PC-9 (cell line): Measurements from ENCODE around the gene MBOAT2. TPM values are rescaled to one million over a fixed set of nuclear protein-coding genes. Genes with fewer than 3 reads are reported as not detected.

ENCODE experiments used
- BruUV-seq: library from RNA; stranded (reverse); fragments of 400-500 nt; replicated peaks from 2 replicates; lab custom pipeline; 2021; lab: Mats Ljungman, UMichigan
- CTCF ChIA-PET: fragments of 300-600 bp; sonication (Branson Sonifier 250); formaldehyde crosslinking; loops from one replicate; lab custom pipeline; 2022; ENCODE audit warnings: antibody characterized with exemption; lab: Charles Lee
- POLR2A ChIA-PET: fragments of 300-600 bp; sonication (Branson Sonifier 250); formaldehyde crosslinking; loops from one replicate; lab custom pipeline; 2022; ENCODE audit warnings: antibody characterized with exemption; ENCODE audit not compliant: unreplicated experiment; lab: Charles Lee
- DNase-seq, 2 experiments: peaks; one replicate each; pipeline versions ENCODE4 v3.0.0 to v3.0.0-alpha.2; 2015 to 2022; ENCODE audit warnings: mixed read lengths in 1 of 2
- H2AFZ ChIP-seq: fragments of 200-600 bp; sonication (generic); 2 replicates; pipeline ENCODE4 v1.8.1; 2017; ENCODE audit warnings: antibody characterized with exemption
- H3F3A ChIP-seq: fragments of 200-600 bp; sonication (generic); 2 replicates; pipeline ENCODE4 v1.8.1; 2017; ENCODE audit warnings: antibody characterized with exemption, mild to moderate bottlenecking, low read depth; ENCODE audit not compliant: insufficient read depth
- H3K27ac ChIP-seq: fragments of 200-600 bp; sonication (generic); 2 replicates; pipeline ENCODE4 v1.6.1; 2016; ENCODE audit warnings: mixed run types
- H3K27me3 ChIP-seq: fragments of 200-600 bp; sonication (generic); 2 replicates; pipeline ENCODE4 v1.6.1; 2016; ENCODE audit warnings: low read depth, mixed run types; ENCODE audit not compliant: insufficient read depth
- H3K36me3 ChIP-seq: fragments of 200-600 bp; sonication (generic); 2 replicates; pipeline ENCODE4 v1.6.1; 2016; ENCODE audit warnings: low read depth, mixed run types
- H3K4me1 ChIP-seq: fragments of 200-600 bp; sonication (generic); replicated peaks from 2 replicates; pipeline ENCODE4 v1.6.1; 2016; ENCODE audit warnings: mixed run types; ENCODE audit not compliant: insufficient read depth
- H3K4me2 ChIP-seq: fragments of 200-600 bp; sonication (generic); 2 replicates; pipeline ENCODE4 v1.6.1; 2017; ENCODE audit warnings: mixed run types
- H3K4me3 ChIP-seq: fragments of 200-600 bp; sonication (generic); 2 replicates; pipeline ENCODE4 v1.6.1; 2016; ENCODE audit warnings: mixed run types
- H3K79me2 ChIP-seq: fragments of 200-600 bp; sonication (generic); 2 replicates; pipeline ENCODE4 v1.6.1; 2017; ENCODE audit warnings: low read depth, mixed run types
- H3K9me2 ChIP-seq: fragments of 200-600 bp; sonication (generic); 2 replicates; pipeline ENCODE4 v1.8.1; 2017; ENCODE audit warnings: mild to moderate bottlenecking; ENCODE audit not compliant: insufficient read depth
- H3K9me3 ChIP-seq: fragments of 200-600 bp; sonication (generic); 2 replicates; pipeline ENCODE4 v1.8.1; 2016; ENCODE audit warnings: low read depth; ENCODE audit not compliant: insufficient read depth
- H4K20me1 ChIP-seq: fragments of 200-600 bp; sonication (generic); 2 replicates; pipeline ENCODE4 v1.8.1; 2017; ENCODE audit not compliant: insufficient read depth
- CTCF ChIP-seq: fragments of 200-600 bp; sonication (generic); conservative IDR thresholded peaks from 2 replicates; pipeline ENCODE4 v1.6.1; 2017; ENCODE audit warnings: mixed run types, antibody characterized with exemption, mild to moderate bottlenecking, moderate library complexity
- EZH2 ChIP-seq: fragments of 200-600 bp; sonication (generic); IDR thresholded peaks from 2 replicates; pipeline ENCODE4 v1.8.0; 2017; ENCODE audit warnings: antibody characterized with exemption, low read depth
- intact Hi-C: fragments of 100-400 bp; cut with micrococcal nuclease; formaldehyde crosslinking; loops from one replicate; pipeline ENCODE4 v1.10.0; 2022; ENCODE audit not compliant: unreplicated experiment
- total RNA-seq: library from RNA; stranded (reverse); gene quantifications from 2 replicates; pipeline ENCODE4 v1.2.3, GENCODE V29; 2021

MBOAT2 gene
- total RNA-seq, 1 experiment from 2014 or later, result 57.7 TPM

- Histone ChIP-seq H3K36me3 (no peaks in the 10 kb centered on the region), H3K4me3 (no peak overlapping the region), H3K79me2 (peaks cover 13% of the 10 kb centered on the region; the same call in 1 of the 2 replicates), H3K27me3 (no peaks in the 10 kb centered on the region), H3K9me2 (no peaks in the 10 kb centered on the region), H3K4me2 (no peak overlapping the region), H2AFZ (no peak overlapping the region), H3K4me1 (peaks cover 13% of the 10 kb centered on the region), H4K20me1 (no peaks in the 10 kb centered on the region), H3F3A (no peaks in the 10 kb centered on the region), H3K27ac (no peak overlapping the region), H3K9me3 (no peaks in the 10 kb centered on the region)
- CTCF ChIA-PET, result no interaction called here
- POLR2A ChIA-PET, result no interaction called here
- intact Hi-C loops, result no loop called here
- TF ChIP-seq CTCF (no peak), EZH2 (no peak)
- DNase-seq, result no peak
- BruUV-seq, result no TSS peak
Observed at GRCh38 chr2:8835279-8835678, 168.2 kb downstream of the MBOAT2 start.

- Histone ChIP-seq H3K9me2 (no peaks in the 10 kb centered on the region), H3K9me3 (no peaks in the 10 kb centered on the region), H3K79me2 (peaks cover 13% of the 10 kb centered on the region; the same call in 1 of the 2 replicates), H3K4me3 (no peak overlapping the region), H3K4me2 (no peak overlapping the region), H4K20me1 (no peaks in the 10 kb centered on the region; the same call in 1 of the 2 replicates), H3K27ac (no peak overlapping the region), H3F3A (no peaks in the 10 kb centered on the region), H3K36me3 (no peaks in the 10 kb centered on the region), H3K4me1 (peaks cover 13% of the 10 kb centered on the region), H2AFZ (no peak overlapping the region), H3K27me3 (no peaks in the 10 kb centered on the region)
- intact Hi-C loops, result no loop called here
- DNase-seq, result no peak
- POLR2A ChIA-PET, result interaction anchor here (0.6 kb wide), 1 partner anchor 21 kb away, joined by 3 read pairs; no protein-coding TSS in a partner anchor
- no peak for TF ChIP-seq EZH2
- TF ChIP-seq CTCF, result no peak
- CTCF ChIA-PET, result no interaction called here
- BruUV-seq, result no TSS peak
Observed at GRCh38 chr2:8833853-8834252, 169.6 kb downstream of the MBOAT2 start.

- H3K79me2 ChIP-seq, result peaks cover 8% of the 10 kb centered on the region; the same call in 1 of the 2 replicates
- H2AFZ ChIP-seq, result no peak overlapping the region
- H3K27me3 ChIP-seq, result no peaks in the 10 kb centered on the region
- intact Hi-C loops, result no loop called here
- no peak for DNase-seq
- H3K36me3 ChIP-seq, result no peaks in the 10 kb centered on the region
- CTCF ChIA-PET, result no interaction called here
- no peaks in the 10 kb centered on the region for H3K9me3 ChIP-seq
- TF ChIP-seq EZH2 (no peak), CTCF (no peak)
- H3K9me2 ChIP-seq, result no peaks in the 10 kb centered on the region
- H3K4me1 ChIP-seq, result peaks cover 8% of the 10 kb centered on the region
- H4K20me1 ChIP-seq, result no peaks in the 10 kb centered on the region; the same call in 1 of the 2 replicates
- no peak overlapping the region for H3K4me3 ChIP-seq
- H3K4me2 ChIP-seq, result no peak overlapping the region
- POLR2A ChIA-PET, result no interaction called here
- H3K27ac ChIP-seq, result no peak overlapping the region
- H3F3A ChIP-seq, result no peaks in the 10 kb centered on the region
- BruUV-seq, result no TSS peak
Observed at GRCh38 chr2:8831516-8831915, 172.0 kb downstream of the MBOAT2 start.
